HG02678 (cell line): Measurements from ENCODE around the gene OR5B2.
"Not testable (repeated sequence)": the region's sequence is repeated elsewhere in the genome, so short reads cannot be mapped to it uniquely, and the experiment has no call there.

Experiments
- ATAC-seq: cut with Tn5 transposase; IDR thresholded peaks from one replicate; pipeline ENCODE4 v1.9.1; 2021; ENCODE audit warnings: mild to moderate bottlenecking, moderate library complexity; ENCODE audit not compliant: unreplicated experiment

The OR5B2 gene

GRCh38 chr11:58428021-58428420 is at the start of gene OR5B2:
Gene OR5B2, minus strand, starts transcription at chr11:58428121. Its CDS starts 4,860 bp downstream, at chr11:58423261.
- no peak for ATAC-seq

DNA sequence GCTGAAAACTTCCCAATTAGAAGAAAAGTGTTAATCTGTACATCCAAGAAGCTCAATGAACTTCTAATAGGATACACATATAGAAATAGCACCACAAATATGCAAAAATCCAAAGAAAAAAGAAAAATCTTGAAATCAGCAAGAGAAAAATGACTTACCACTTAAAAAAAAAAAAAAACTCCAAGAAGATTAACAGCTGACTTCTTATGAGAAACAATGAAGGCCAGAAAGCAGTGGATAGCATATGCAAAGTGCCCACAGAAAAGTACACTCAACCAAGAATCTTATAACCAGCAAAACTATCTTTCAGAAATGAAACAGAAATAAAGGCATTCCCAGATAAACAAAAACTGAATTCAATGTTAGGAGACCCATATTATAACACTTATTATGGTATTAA is 44.0 kb upstream of the OR5B2 start:
- ATAC-seq, result no peak

- ATAC-seq, result no peak
Observed at GRCh38 chr11:58466293-58466692, 38.4 kb upstream of the OR5B2 start.

DNA sequence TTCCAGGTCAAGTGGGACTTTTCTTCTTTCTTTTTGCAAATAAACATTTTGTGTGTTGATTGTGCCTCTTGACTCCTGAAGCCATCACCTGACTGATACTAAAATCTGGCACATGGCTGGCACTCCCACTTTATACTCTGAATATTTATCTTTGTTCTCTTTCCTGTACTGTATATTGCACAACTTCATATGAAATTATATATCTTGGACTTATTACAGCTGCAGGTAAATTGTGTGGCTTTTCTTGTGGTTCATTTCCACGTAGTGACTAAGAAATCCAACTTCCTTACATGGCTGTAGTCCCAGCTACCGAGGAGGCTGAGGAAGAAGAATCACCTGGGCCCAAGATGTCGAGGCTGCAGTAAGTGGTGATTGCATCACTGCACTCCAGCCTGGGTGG is 37.8 kb upstream of the OR5B2 start:
- no peak for ATAC-seq

- no peak for ATAC-seq
Observed at GRCh38 chr11:58451585-58451984, 23.7 kb upstream of the OR5B2 start.

- no peak for ATAC-seq
Observed at GRCh38 chr11:58446294-58446693, 18.4 kb upstream of the OR5B2 start.

GRCh38 chr11:58444300-58444699 is 16.4 kb upstream of the OR5B2 start:
- no peak for ATAC-seq

DNA sequence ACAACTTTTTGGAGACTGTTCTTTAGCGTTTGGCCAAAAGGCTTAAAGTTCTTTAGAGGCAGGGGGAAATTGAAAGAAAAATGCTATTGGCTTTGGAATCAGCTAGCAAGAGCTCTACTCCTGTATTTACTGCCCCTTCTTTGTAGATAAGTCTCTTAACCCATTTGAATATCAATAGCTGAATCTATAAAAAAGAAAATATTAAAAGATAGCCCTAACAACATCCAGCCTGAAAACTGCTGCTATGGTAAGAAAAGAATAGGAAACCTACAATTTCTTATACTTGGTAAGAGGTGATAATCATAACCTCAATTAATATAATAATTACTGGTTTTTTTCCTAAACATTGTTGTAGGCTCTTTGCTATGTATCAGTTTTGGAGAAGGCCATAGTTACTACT is 14.2 kb upstream of the OR5B2 start, which contains the start of gene OR5B12:
Gene OR5B12, minus strand, starts transcription at position 101 of the 400 bp plus-strand sequence. CDS start 2,085 bp downstream, outside the sequence.
- no peak for ATAC-seq

- no peak for ATAC-seq
Observed at GRCh38 chr11:58438486-58438885, 10.6 kb upstream of the OR5B2 start.

DNA sequence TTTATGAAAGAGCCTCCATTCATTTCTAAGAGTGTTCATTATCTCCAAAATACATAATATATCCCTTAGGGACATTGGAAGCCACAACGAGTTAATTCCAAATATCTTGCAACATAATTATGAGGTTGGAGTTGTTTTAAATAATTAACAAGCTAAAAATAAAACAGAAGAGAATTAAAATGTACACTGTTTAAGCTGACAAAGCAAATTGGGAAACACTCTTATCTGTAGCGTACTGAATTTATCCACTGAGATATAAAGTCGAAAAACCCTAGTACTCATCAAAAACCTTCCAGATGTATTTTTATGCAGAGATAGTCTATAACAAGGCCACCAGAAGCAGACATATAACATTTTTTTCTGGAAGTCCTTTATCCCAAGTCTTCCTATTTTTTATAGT is 6.3 kb upstream of the OR5B2 start:
- ATAC-seq, result no peak

DNA sequence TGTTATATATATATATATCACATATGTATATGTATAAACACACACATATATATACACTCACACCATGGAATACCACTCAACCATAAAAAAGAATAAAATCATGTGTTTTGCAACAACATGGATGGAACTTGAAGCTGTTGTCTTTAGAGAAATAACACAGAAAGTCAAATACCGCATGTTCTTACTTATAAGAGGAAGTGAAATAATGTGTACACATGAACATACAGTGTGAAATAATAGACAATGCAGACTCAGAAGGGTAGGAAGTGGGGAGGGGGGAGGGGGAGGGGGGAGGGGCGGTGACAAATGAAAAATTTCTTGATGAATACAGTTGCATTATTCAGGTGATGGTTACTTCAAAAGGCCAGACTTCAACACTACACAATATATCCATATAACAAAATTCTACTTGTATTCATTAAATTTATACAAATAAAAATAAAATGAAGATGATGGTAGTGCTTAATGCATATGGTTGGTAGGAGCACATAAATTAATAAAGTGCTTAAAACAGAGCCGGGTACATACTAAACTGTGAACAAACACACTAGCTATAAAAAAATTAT is 5.8 kb upstream of the OR5B2 start:
- peak; percentile 61 for ATAC-seq

GRCh38 chr11:58429273-58429672 is 1.4 kb upstream of the OR5B2 start:
- no peak for ATAC-seq

DNA sequence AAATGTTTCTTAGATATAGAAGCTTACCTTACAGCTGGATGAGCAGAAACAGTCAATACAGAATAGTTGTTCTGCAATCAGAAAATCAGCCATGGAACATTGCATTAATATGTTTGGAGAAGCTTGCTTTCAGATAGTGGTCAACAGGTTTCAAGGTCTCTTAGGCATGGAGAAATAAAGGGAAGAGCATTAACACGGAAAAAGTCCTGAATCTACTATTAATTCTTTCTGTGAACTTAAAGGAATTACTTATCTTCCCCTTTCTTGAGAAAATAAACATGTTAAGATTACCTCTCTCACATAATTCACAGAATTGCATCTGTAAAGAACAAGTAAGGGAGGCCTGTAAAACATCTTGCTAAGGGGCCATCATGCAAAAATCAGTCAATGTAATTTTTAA is 21.1 kb downstream of the OR5B2 start, which contains the start of gene OR5B3:
Gene OR5B3, minus strand, starts transcription at position 101 of the 400 bp plus-strand sequence. CDS start 3,465 bp downstream, outside the sequence.
- ATAC-seq, result no peak

DNA sequence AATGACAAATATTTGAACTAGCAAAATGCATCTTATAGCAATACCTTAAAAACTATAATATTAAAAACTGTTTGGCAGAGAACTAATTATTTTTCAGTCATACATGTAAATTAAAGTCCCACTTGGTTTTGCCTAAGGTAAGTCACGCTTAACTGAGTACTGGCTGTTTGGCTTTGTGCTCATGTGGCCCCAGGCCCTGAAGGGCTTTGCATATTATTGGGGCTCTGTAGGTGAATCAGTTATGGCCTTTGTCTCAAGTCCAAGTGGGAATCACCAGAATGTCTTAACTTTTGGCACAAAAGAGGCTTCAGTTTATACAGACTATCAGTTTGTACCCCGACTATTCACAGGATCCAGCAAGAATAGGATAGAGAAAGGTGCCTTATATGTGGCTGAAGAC is 28.3 kb downstream of the OR5B2 start:
- not testable (repeated sequence) for ATAC-seq

GRCh38 chr11:58395581-58395980 is 32.3 kb downstream of the OR5B2 start:
- ATAC-seq, result no peak

- ATAC-seq, result no peak
Observed at GRCh38 chr11:58394195-58394594, 33.7 kb downstream of the OR5B2 start.

DNA sequence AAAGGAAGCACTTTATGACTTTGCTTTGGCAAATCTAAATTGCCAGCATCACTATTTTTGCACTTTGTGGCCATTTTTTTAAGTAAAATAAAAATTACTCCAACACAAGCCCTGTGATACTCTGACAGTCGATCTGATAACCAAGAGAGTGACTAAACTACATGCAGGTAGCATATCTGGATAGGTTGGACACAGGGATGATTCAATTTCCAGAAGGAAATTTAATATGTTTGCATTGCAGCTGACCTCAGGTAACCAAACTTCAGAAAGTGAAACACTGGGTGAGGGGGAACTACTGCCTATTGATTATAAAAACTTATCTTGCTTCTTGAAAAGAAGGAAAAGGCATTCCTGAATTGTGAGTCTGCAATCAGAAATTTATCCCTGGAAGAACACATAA is 35.2 kb downstream of the OR5B2 start:
- no peak for ATAC-seq

GRCh38 chr11:58391879-58392278 is 36.0 kb downstream of the OR5B2 start:
- ATAC-seq, result no peak

DNA sequence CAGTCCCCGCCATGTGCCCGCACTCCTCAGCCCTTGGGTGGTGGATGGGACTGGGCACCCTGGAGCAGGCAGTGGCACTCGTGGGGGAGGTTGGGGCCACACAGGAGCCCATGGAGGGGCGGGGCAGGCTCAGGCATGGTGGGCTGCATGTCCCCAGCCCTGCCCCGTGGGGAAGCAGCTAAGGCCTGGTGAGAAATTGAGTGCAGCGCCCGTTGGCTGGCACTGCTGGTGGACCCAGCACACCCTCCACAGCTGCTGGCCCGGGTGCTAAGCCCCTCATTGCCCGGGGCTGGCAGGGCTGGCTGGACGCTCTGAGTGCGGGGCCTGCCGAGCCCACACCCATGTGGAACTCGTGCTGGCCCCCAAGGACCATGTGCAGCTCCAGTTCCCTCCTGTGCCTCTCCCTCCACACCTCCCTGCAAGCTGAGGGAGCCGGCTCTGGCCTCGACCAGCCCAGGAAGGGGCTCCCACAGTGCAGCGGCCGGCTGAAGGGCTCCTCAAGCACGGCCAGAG is 37.3 kb downstream of the OR5B2 start:
- ATAC-seq, result no peak
